RPMI7951 (cell line): Measurements from ENCODE around the gene CHRNA3. TPM values are rescaled to one million over a fixed set of nuclear protein-coding genes. Genes with fewer than 3 reads are reported as not detected.

Experiments used
- DNase-seq: peaks from one replicate; pipeline ENCODE4 v3.0.0-alpha.2; 2012; ENCODE audit warnings: low read depth
- total RNA-seq: library from RNA; depleted of rRNA; stranded (reverse); fragments of >200 nt; shearing (Covaris generic); gene quantifications from 2 replicates; pipeline ENCODE4 v1.2.3, GENCODE V29; 2014; rRNA removed

CHRNA3 gene
- not detected in 2 replicates for total RNA-seq

GRCh38 chr15:78620527-78621421, at the start of gene CHRNA3:
Gene CHRNA3, minus strand, starts transcription at chr15:78620996. Its CDS starts 202 bp downstream, at chr15:78620794.
- no peak for DNase-seq

- DNase-seq = no peak
Observed at GRCh38 chr15:78668987-78669386, 48.2 kb upstream of the CHRNA3 start.

GRCh38 chr15:78667578-78668236, 46.9 kb upstream of the CHRNA3 start:
- DNase-seq = no peak

GRCh38 chr15:78666010-78666409, 45.2 kb upstream of the CHRNA3 start:
- no peak for DNase-seq

- DNase-seq = no peak
Observed at GRCh38 chr15:78663703-78664102, 42.9 kb upstream of the CHRNA3 start.

- no peak for DNase-seq
Observed at GRCh38 chr15:78662028-78662427, 41.2 kb upstream of the CHRNA3 start.

- DNase-seq = no peak
Observed at GRCh38 chr15:78661001-78661400, 40.2 kb upstream of the CHRNA3 start.

GRCh38 chr15:78660584-78660983, 39.8 kb upstream of the CHRNA3 start:
- DNase-seq = no peak

- no peak for DNase-seq
Observed at GRCh38 chr15:78658823-78659222, 38.0 kb upstream of the CHRNA3 start.

- no peak for DNase-seq
Observed at GRCh38 chr15:78654272-78654671, 33.5 kb upstream of the CHRNA3 start.

- peak; percentile 42 for DNase-seq
Observed at GRCh38 chr15:78651930-78652615, 31.3 kb upstream of the CHRNA3 start.

- no peak for DNase-seq
Observed at GRCh38 chr15:78651007-78651406, 30.2 kb upstream of the CHRNA3 start.

- no peak for DNase-seq
Observed at GRCh38 chr15:78650022-78650421, 29.2 kb upstream of the CHRNA3 start.

- DNase-seq = no peak
Observed at GRCh38 chr15:78645009-78645408, 24.2 kb upstream of the CHRNA3 start.

GRCh38 chr15:78642331-78642730, 21.5 kb upstream of the CHRNA3 start:
- DNase-seq = no peak

GRCh38 chr15:78641749-78642275, 21.0 kb upstream of the CHRNA3 start:
- no peak for DNase-seq

GRCh38 chr15:78641102-78641748, 20.4 kb upstream of the CHRNA3 start, which contains the start of gene CHRNB4:
Gene CHRNB4, minus strand, starts transcription at chr15:78641210. Its CDS starts 77 bp downstream, at chr15:78641133.
- DNase-seq = no peak

- no peak for DNase-seq
Observed at GRCh38 chr15:78640527-78641101, 19.8 kb upstream of the CHRNA3 start.

- peak; percentile 42 for DNase-seq
Observed at GRCh38 chr15:78638658-78639314, 18.0 kb upstream of the CHRNA3 start.

GRCh38 chr15:78637776-78638435, 17.1 kb upstream of the CHRNA3 start:
- DNase-seq = no peak
